NCI-H146 treated with DMSO at 0.1 percent for 48 hours (cell line): ENCODE data around the gene RNF186.

Experiments
- DNase-seq: peaks from one replicate; lab custom pipeline; 2025; ENCODE audit not compliant: unreplicated experiment; lab: John Stamatoyannopoulos, UW

The RNF186 gene

GRCh38 chr1:19768353-19769210 lies 46.5 kb downstream of the RNF186 start:
- DNase-seq = no peak

DNA sequence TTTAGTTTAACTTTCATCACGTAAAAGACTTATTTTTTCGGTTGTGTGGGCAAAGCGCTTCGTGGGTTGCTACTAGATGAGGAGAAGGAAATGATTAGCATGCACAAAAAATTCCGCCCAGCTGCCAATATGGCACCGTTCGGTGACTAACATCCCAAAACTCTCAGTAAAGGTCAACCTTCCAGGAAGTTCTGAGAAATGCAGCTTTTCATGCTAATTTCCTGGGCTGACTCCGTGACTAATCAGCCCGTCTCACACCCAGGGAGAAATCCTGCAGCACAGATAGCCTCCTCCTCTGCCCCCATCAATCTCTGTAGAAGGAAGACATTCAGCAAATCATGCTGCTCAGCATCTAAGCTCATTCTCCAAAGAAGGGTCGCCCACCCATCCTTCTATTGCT lies 49.5 kb downstream of the RNF186 start:
- no peak for DNase-seq

DNA sequence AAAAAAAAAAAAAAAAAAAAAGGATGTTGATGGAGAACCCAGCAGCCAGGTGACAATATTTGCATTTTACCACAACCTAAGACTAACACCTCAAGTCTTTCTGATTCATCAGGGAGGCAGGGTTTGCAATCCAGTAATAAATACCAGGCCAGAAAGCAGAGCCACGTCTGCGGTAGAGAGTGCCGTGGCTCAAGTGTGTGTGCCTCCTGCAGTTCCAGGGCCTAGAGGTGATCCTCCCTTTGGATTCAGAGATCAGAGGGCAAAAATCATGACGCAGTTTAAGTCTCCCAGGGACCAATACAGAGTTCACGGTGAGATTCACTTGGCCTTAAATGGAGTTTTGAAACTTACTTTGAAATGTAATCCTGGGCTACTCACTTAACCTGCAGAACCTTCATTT lies 50.2 kb downstream of the RNF186 start:
- DNase-seq = no peak
